WTC11 (cell line): ENCODE measurements around the gene PDZRN3. TPM values are rescaled to one million over a fixed set of nuclear protein-coding genes. Genes with fewer than 3 reads are reported as not detected.

ENCODE experiments used
- ATAC-seq: fragments of 200-7000 bp; cut with Tn5 transposase; 2 replicates; pipeline ENCODE4 v1.10.0; 2021; ENCODE audit warnings: mild to moderate bottlenecking, moderate library complexity
- CTCF ChIA-PET: fragments of 300-600 bp; sonication (Branson Sonifier 250); formaldehyde crosslinking; loops from one replicate; lab custom pipeline; 2021; ENCODE audit warnings: antibody characterized with exemption; lab: Charles Lee
- POLR2A ChIA-PET: fragments of 350-600 bp; sonication (Branson Sonifier 250); formaldehyde crosslinking; loops from one replicate; lab custom pipeline; 2021; ENCODE audit warnings: antibody characterized with exemption; lab: Charles Lee
- DNase-seq: peaks from one replicate; pipeline ENCODE4 v3.0.0; 2021; ENCODE audit warnings: low spot score
- H3K27ac Mint-ChIP-seq: 2 replicates; pipeline ENCODE4 v1.8.0; 2021; ENCODE audit warnings: mixed read lengths
- H3K27me3 Mint-ChIP-seq: 2 replicates; pipeline ENCODE4 v1.8.0; 2021; ENCODE audit warnings: low read depth, mild to moderate bottlenecking, moderate library complexity, mixed read lengths
- H3K36me3 Mint-ChIP-seq: 2 replicates; pipeline ENCODE4 v1.8.0; 2021; ENCODE audit warnings: mixed read lengths
- H3K4me1 Mint-ChIP-seq: 2 replicates; pipeline ENCODE4 v1.8.0; 2022; ENCODE audit warnings: mixed read lengths
- H3K4me3 Mint-ChIP-seq: 2 replicates; pipeline ENCODE4 v1.8.0; 2021; ENCODE audit warnings: mild to moderate bottlenecking, moderate library complexity, mixed read lengths
- H3K9me3 Mint-ChIP-seq: 2 replicates; pipeline ENCODE4 v1.8.0; 2021; ENCODE audit warnings: mixed read lengths
- AFF4 ChIP-seq: sonication (generic); formaldehyde crosslinking; IDR thresholded peaks from 2 replicates; pipeline ENCODE4 v1.8.1; 2023; ENCODE audit warnings: mild to moderate bottlenecking, missing genetic modification reagents, borderline replicate concordance
- E2F1 ChIP-seq: sonication (generic); formaldehyde crosslinking; IDR thresholded peaks from 2 replicates; pipeline ENCODE4 v1.8.0; 2022; ENCODE audit warnings: mild to moderate bottlenecking, missing genetic modification reagents
- E2F5 ChIP-seq: sonication (generic); formaldehyde crosslinking; IDR thresholded peaks from 2 replicates; pipeline ENCODE4 v1.8.1; 2022; ENCODE audit warnings: mild to moderate bottlenecking, moderate library complexity, missing genetic modification reagents
- ELF4 ChIP-seq: sonication (generic); formaldehyde crosslinking; IDR thresholded peaks from 2 replicates; pipeline ENCODE4 v1.8.1; 2022; ENCODE audit warnings: low read depth, mild to moderate bottlenecking, moderate library complexity, missing genetic modification reagents
- FOXP1 ChIP-seq: sonication (generic); formaldehyde crosslinking; IDR thresholded peaks from 2 replicates; pipeline ENCODE4 v1.8.0; 2022; ENCODE audit warnings: missing genetic modification reagents, mild to moderate bottlenecking, moderate library complexity, borderline replicate concordance
- GABPB1 ChIP-seq: sonication (generic); formaldehyde crosslinking; IDR thresholded peaks from 2 replicates; pipeline ENCODE4 v1.8.1; 2023; ENCODE audit warnings: mild to moderate bottlenecking, missing genetic modification reagents
- GTF2I ChIP-seq: fragments of 250-450 bp; sonication (Bioruptor Pico); conservative IDR thresholded peaks from 2 replicates; pipeline ENCODE4 v1.4.0; 2021; ENCODE audit warnings: mild to moderate bottlenecking
- JAZF1 ChIP-seq: fragments of 250-450 bp; sonication (Bioruptor Pico); IDR thresholded peaks from 2 replicates; pipeline ENCODE4 v1.9.0; 2021; ENCODE audit warnings: moderate library complexity, mild to moderate bottlenecking, inconsistent platforms
- NFE2L1 ChIP-seq: sonication (generic); formaldehyde crosslinking; IDR thresholded peaks from 2 replicates; pipeline ENCODE4 v1.8.1; 2023; ENCODE audit warnings: missing genetic modification reagents
- NR2C2 ChIP-seq: sonication (generic); formaldehyde crosslinking; IDR thresholded peaks from 2 replicates; pipeline ENCODE4 v1.8.0; 2022; ENCODE audit warnings: mild to moderate bottlenecking, missing genetic modification reagents
- NR3C1 ChIP-seq: sonication (generic); formaldehyde crosslinking; conservative IDR thresholded peaks from 2 replicates; pipeline ENCODE4 v1.8.1; 2023; ENCODE audit warnings: low read depth, mild to moderate bottlenecking, missing genetic modification reagents
- RORB ChIP-seq: fragments of 250-450 bp; sonication (Bioruptor Pico); IDR thresholded peaks from 2 replicates; pipeline ENCODE4 v1.9.0; 2021; ENCODE audit warnings: mild to moderate bottlenecking
- SMAD3 ChIP-seq: sonication (generic); formaldehyde crosslinking; IDR thresholded peaks from 2 replicates; pipeline ENCODE4 v1.8.0; 2022; ENCODE audit warnings: missing genetic modification reagents, mild to moderate bottlenecking, borderline replicate concordance
- SMAD4 ChIP-seq: sonication (generic); formaldehyde crosslinking; IDR thresholded peaks from 2 replicates; pipeline ENCODE4 v1.8.0; 2022; ENCODE audit warnings: mild to moderate bottlenecking, missing genetic modification reagents
- SOX15 ChIP-seq: fragments of 250-450 bp; sonication (Bioruptor Pico); IDR thresholded peaks from 2 replicates; pipeline ENCODE4 v1.9.0; 2021; ENCODE audit warnings: mild to moderate bottlenecking
- USF2 ChIP-seq: sonication (generic); formaldehyde crosslinking; IDR thresholded peaks from 2 replicates; pipeline ENCODE4 v1.8.1; 2023; ENCODE audit warnings: mild to moderate bottlenecking, missing genetic modification reagents, moderate library complexity
- ZBTB21 ChIP-seq: sonication (generic); formaldehyde crosslinking; IDR thresholded peaks from 2 replicates; pipeline ENCODE4 v1.8.1; 2023; ENCODE audit warnings: mild to moderate bottlenecking, missing genetic modification reagents, borderline replicate concordance
- ZNF317 ChIP-seq: sonication (generic); formaldehyde crosslinking; IDR thresholded peaks from 2 replicates; pipeline ENCODE4 v1.8.1; 2023; ENCODE audit warnings: low read depth, mild to moderate bottlenecking, moderate library complexity, missing genetic modification reagents, borderline replicate concordance
- ZNF512 ChIP-seq: sonication (generic); formaldehyde crosslinking; IDR thresholded peaks from 2 replicates; pipeline ENCODE4 v1.8.1; 2022; ENCODE audit warnings: missing genetic modification reagents, borderline replicate concordance
- ZNF532 ChIP-seq: fragments of 250-450 bp; sonication (Bioruptor Pico); IDR thresholded peaks from 2 replicates; pipeline ENCODE4 v1.9.0; 2021; ENCODE audit warnings: mild to moderate bottlenecking, borderline replicate concordance
- ZNF671 ChIP-seq: fragments of 250-450 bp; sonication (Bioruptor Pico); IDR thresholded peaks from 2 replicates; pipeline ENCODE4 v1.8.0; 2021; ENCODE audit warnings: mild to moderate bottlenecking
- total RNA-seq: library from RNA; stranded (reverse); gene quantifications from 3 replicates; pipeline ENCODE4 v1.2.3, GENCODE V29; 2021

The PDZRN3 gene
- total RNA-seq, 1 experiment from 2014 or later, result 9.5 TPM

- TF ChIP-seq AFF4, result no peak
- no peak for TF ChIP-seq RORB (CRISPR knock-in tag)
- no peak for TF ChIP-seq GTF2I (CRISPR knock-in tag)
These were observed 211.1 kb downstream of the PDZRN3 start (continued) for GRCh38 chr3:73413619-73414018.

- TF ChIP-seq E2F1 (CRISPR knock-in tag) (no peak), ELF4 (CRISPR knock-in tag) (no peak), ZNF532 (CRISPR knock-in tag) (no peak), USF2 (CRISPR knock-in tag) (no peak), RORB (CRISPR knock-in tag) (no peak), NFE2L1 (no peak), ZNF671 (no peak), SMAD4 (CRISPR knock-in tag) (no peak), E2F5 (CRISPR knock-in tag) (no peak), ZNF317 (CRISPR knock-in tag) (no peak), GABPB1 (CRISPR knock-in tag) (no peak), ZBTB21 (CRISPR knock-in tag) (no peak), JAZF1 (CRISPR knock-in tag) (no peak), FOXP1 (CRISPR knock-in tag) (no peak), SMAD3 (CRISPR knock-in tag) (no peak), SOX15 (CRISPR knock-in tag) (no peak), NR2C2 (CRISPR knock-in tag) (no peak), ZNF512 (no peak), NR3C1 (no peak)
- CTCF ChIA-PET, result no interaction called here
- peaks cover 11% of the 10 kb centered on the region for H3K4me1 Mint-ChIP-seq
- POLR2A ChIA-PET, result no interaction called here
- no peaks in the 10 kb centered on the region; the same call in 1 of the 2 replicates for H3K36me3 Mint-ChIP-seq
- no peaks in the 10 kb centered on the region for H3K27me3 Mint-ChIP-seq
- peaks cover 4% of the 10 kb centered on the region for H3K9me3 Mint-ChIP-seq
- H3K27ac Mint-ChIP-seq, result no peak overlapping the region
- ATAC-seq (no peak), DNase-seq (no peak)
- no peak overlapping the region for H3K4me3 Mint-ChIP-seq
These were observed 212.7 kb downstream of the PDZRN3 start for GRCh38 chr3:73411993-73412392.
